CD4-positive, alpha-beta T cell (primary cell): ENCODE measurements around the gene FBLN2. TPM values are rescaled to one million over a fixed set of nuclear protein-coding genes. Genes with fewer than 3 reads are reported as not detected.

Source experiments
- ATAC-seq: fragments of 200-7000 bp; cut with Tn5 transposase; one replicate; pipeline ENCODE4 v1.10.0; 2022; ENCODE audit warnings: mild to moderate bottlenecking; ENCODE audit not compliant: poor library complexity
- CTCF ChIA-PET: fragments of 350-600 bp; sonication (Branson Sonifier 250); formaldehyde crosslinking; loops from one replicate; lab custom pipeline; 2021; ENCODE audit warnings: antibody characterized with exemption, inconsistent platforms; lab: Charles Lee
- POLR2A ChIA-PET: fragments of 350-600 bp; sonication (Branson Sonifier 250); formaldehyde crosslinking; loops from one replicate; lab custom pipeline; 2021; ENCODE audit warnings: antibody characterized with exemption, inconsistent platforms; lab: Charles Lee
- DNase-seq, 14 experiments: peaks; one replicate each; pipeline ENCODE4 v3.0.0-alpha.2; 2013 to 2020; ENCODE audit warnings: mixed read lengths in 2 of 14
- H3K27ac ChIP-seq, 2 donors: one replicate each; pipeline versions ENCODE4 v1.5.1 to v1.7.0; 2013; ENCODE audit warnings: low read length in 2 of 2, low read depth in 1 of 2, mild to moderate bottlenecking in 1 of 2
- H3K27me3 ChIP-seq, 2 experiments: 1 replicate in 1 of 2; 2 replicates in 1 of 2; pipeline versions ENCODE4 v1.6.1 to v1.7.0; 2013; ENCODE audit warnings: low read length in 2 of 2, control low read depth in 1 of 2, mild to moderate bottlenecking in 1 of 2, moderate library complexity in 1 of 2; ENCODE audit not compliant: insufficient read depth in 2 of 2, control insufficient read depth in 1 of 2
- H3K36me3 ChIP-seq: one replicate; pipeline ENCODE4 v1.6.1; 2013; ENCODE audit warnings: low read length, control low read depth; ENCODE audit not compliant: insufficient read depth
- H3K4me1 ChIP-seq: one replicate; pipeline ENCODE4 v1.6.1; 2013; ENCODE audit warnings: low read length, control low read depth; ENCODE audit not compliant: insufficient read depth
- H3K4me3 ChIP-seq: one replicate; pipeline ENCODE4 v1.5.1; 2013; ENCODE audit warnings: mild to moderate bottlenecking, low read length, moderate library complexity
- H3K9me3 ChIP-seq, 2 experiments: 1 replicate in 1 of 2; 2 replicates in 1 of 2; pipeline versions ENCODE4 v1.6.1 to v1.7.0; 2013; ENCODE audit warnings: low read length in 2 of 2, mild to moderate bottlenecking in 2 of 2, control low read depth in 1 of 2, moderate library complexity in 1 of 2; ENCODE audit not compliant: control insufficient read depth in 1 of 2, insufficient read depth in 1 of 2
- H3K27ac Mint-ChIP-seq: one replicate; pipeline ENCODE4 v1.8.0; 2020; ENCODE audit warnings: mixed read lengths
- H3K27me3 Mint-ChIP-seq: one replicate; pipeline ENCODE4 v1.8.0; 2021; ENCODE audit warnings: mixed read lengths
- H3K36me3 Mint-ChIP-seq: one replicate; pipeline ENCODE4 v1.8.0; 2021; ENCODE audit warnings: low read depth, mixed read lengths
- H3K4me1 Mint-ChIP-seq: one replicate; pipeline ENCODE4 v1.8.0; 2021; ENCODE audit warnings: low read depth, mixed read lengths
- H3K4me3 Mint-ChIP-seq: one replicate; pipeline ENCODE4 v1.8.0; 2020; ENCODE audit warnings: mild to moderate bottlenecking, mixed read lengths
- H3K9me3 Mint-ChIP-seq: one replicate; pipeline ENCODE4 v1.8.0; 2020; ENCODE audit warnings: mixed read lengths
- CTCF ChIP-seq: fragments of 200-600 bp; IDR thresholded peaks from one replicate; pipeline ENCODE4 v1.8.0; 2022; ENCODE audit warnings: antibody characterized with exemption, mild to moderate bottlenecking
- intact Hi-C, 2 experiments: fragments of 100-400 bp; cut with DNase I in 1 of 2; cut with micrococcal nuclease in 1 of 2; formaldehyde crosslinking; loops; one replicate each; pipeline versions ENCODE4 v1.15.1 to v1.9.0; 2023 to 2025; cut with DNase I, micrococcal nuclease
- total RNA-seq, 174 experiments: library from RNA in 2 of 174; stranded (reverse) in 2 of 174; gene quantifications; one replicate each; pipeline ENCODE4 v1.2.3 and lab custom pipeline; 2021 to 2026

FBLN2 gene
- total RNA-seq, 2 experiments from 2014 or later: 0.19 to 0.25 TPM

- Histone ChIP-seq H3K27ac (no peak overlapping the region), H3K4me3 (no peak overlapping the region), H3K9me3 (no peaks in the 10 kb centered on the region), H3K4me1 (no peaks in the 10 kb centered on the region), H3K36me3 (no peaks in the 10 kb centered on the region), H3K27me3 (peaks cover 5 to 8% of the 10 kb centered on the region in 2 experiments)
- H3K27me3 Mint-ChIP-seq: no peaks in the 10 kb centered on the region
- H3K4me1 Mint-ChIP-seq: no peaks in the 10 kb centered on the region
- no peak overlapping the region for H3K4me3 Mint-ChIP-seq
- H3K9me3 Mint-ChIP-seq: no peaks in the 10 kb centered on the region
- TF ChIP-seq CTCF: no peak
- no peak overlapping the region for H3K27ac Mint-ChIP-seq
- POLR2A ChIA-PET: no interaction called here
- intact Hi-C loops: no loop called here
- CTCF ChIA-PET: no interaction called here
- ATAC-seq: no peak
- H3K36me3 Mint-ChIP-seq: no peaks in the 10 kb centered on the region
- no peak for DNase-seq
Measured at GRCh38 chr3:13600950-13601691, 52.2 kb downstream of the FBLN2 start.

GRCh38 chr3:13601692-13602080 lies 52.8 kb downstream of the FBLN2 start:
- POLR2A ChIA-PET: no interaction called here
- no peaks in the 10 kb centered on the region for H3K36me3 ChIP-seq
- H3K27me3 ChIP-seq: peaks cover 5 to 8% of the 10 kb centered on the region in 2 experiments
- H3K4me1 Mint-ChIP-seq: no peaks in the 10 kb centered on the region
- ATAC-seq (no peak), DNase-seq (no peak)
- no peaks in the 10 kb centered on the region for H3K36me3 Mint-ChIP-seq
- CTCF ChIA-PET: no interaction called here
- intact Hi-C loops: no loop called here
- H3K9me3 Mint-ChIP-seq: no peaks in the 10 kb centered on the region
- no peak for TF ChIP-seq CTCF
- H3K4me3 Mint-ChIP-seq: no peak overlapping the region
- no peaks in the 10 kb centered on the region for H3K27me3 Mint-ChIP-seq
- no peak overlapping the region for H3K4me3 ChIP-seq
- no peak overlapping the region for H3K27ac Mint-ChIP-seq
- no peak overlapping the region for H3K27ac ChIP-seq
- H3K9me3 ChIP-seq: no peaks in the 10 kb centered on the region
- H3K4me1 ChIP-seq: no peaks in the 10 kb centered on the region

- Mint-ChIP-seq H3K27ac (no peak overlapping the region), H3K4me3 (no peak overlapping the region), H3K4me1 (no peaks in the 10 kb centered on the region), H3K36me3 (no peaks in the 10 kb centered on the region), H3K9me3 (no peaks in the 10 kb centered on the region), H3K27me3 (no peaks in the 10 kb centered on the region)
- Histone ChIP-seq H3K4me1 (no peaks in the 10 kb centered on the region), H3K9me3 (peaks cover 0 to 3% of the 10 kb centered on the region in 2 experiments), H3K27ac (no peak overlapping the region), H3K36me3 (no peaks in the 10 kb centered on the region), H3K27me3 (peaks cover 0 to 6% of the 10 kb centered on the region in 2 experiments), H3K4me3 (no peak overlapping the region)
- intact Hi-C loops: no loop called here
- ATAC-seq (no peak), DNase-seq (no peak)
- ChIA-PET CTCF (no interaction called here), POLR2A (no interaction called here)
- TF ChIP-seq CTCF: no peak
Measured at GRCh38 chr3:13605555-13605954, 56.6 kb downstream of the FBLN2 start.
